C4-2B (cell line): ENCODE data around the gene RIC8B.

Source experiments
- H3K27ac ChIP-seq: fragments of 450-650 bp; 2 replicates; pipeline ENCODE4 v1.5.1; 2017
- ZFX ChIP-seq: fragments of 450-650 bp; IDR thresholded peaks from 2 replicates; pipeline ENCODE4 v1.6.1; 2017
- TF ChIP-seq, protein P1 (sequence below): fragments of 450-650 bp; conservative IDR thresholded peaks from 2 replicates; pipeline ENCODE4 v1.5.1; 2017; ENCODE audit warnings: mild to moderate bottlenecking

The RIC8B gene

DNA sequence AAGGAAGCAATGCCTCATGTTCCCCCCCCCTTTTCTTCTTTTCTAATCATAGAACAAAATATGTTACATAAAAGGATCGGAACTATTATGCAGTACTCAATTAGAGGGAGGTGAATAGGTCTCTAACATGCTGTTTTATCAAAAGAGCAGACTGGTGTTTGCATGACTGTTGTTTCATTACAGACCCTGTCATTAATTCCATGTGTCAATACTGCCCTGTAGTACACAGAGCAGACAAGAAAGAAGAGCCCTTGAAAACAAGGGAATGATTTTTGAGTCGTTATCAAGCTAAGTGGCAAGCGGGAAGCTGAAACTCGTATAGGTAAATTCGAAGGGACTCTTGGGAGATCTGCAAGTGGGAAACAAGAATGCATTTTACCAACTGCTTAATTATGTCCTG lies 104.3 kb downstream of the RIC8B start:
- no peak overlapping the region for H3K27ac ChIP-seq
- TF ChIP-seq ZFX = no peak
- TF ChIP-seq, protein P1, sequence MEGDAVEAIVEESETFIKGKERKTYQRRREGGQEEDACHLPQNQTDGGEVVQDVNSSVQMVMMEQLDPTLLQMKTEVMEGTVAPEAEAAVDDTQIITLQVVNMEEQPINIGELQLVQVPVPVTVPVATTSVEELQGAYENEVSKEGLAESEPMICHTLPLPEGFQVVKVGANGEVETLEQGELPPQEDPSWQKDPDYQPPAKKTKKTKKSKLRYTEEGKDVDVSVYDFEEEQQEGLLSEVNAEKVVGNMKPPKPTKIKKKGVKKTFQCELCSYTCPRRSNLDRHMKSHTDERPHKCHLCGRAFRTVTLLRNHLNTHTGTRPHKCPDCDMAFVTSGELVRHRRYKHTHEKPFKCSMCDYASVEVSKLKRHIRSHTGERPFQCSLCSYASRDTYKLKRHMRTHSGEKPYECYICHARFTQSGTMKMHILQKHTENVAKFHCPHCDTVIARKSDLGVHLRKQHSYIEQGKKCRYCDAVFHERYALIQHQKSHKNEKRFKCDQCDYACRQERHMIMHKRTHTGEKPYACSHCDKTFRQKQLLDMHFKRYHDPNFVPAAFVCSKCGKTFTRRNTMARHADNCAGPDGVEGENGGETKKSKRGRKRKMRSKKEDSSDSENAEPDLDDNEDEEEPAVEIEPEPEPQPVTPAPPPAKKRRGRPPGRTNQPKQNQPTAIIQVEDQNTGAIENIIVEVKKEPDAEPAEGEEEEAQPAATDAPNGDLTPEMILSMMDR = no peak

DNA sequence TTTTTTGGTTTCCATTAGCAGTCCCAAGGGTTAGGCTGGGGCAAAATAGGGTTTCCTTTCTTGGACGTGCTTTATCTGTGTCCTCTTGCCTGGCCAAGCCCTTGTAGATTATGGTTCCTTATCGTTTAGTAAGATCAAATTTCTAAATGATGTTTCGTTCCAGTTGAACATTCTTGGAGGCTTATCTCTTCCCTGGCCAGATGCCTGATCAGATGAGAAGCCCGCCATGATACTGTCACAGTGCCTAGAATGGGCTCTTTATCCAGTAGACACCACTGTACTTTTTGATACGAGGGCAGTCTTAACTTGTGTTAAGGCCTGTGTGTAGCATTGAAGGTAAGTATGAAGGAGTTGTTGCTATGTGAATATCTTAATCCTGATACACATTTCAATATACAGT lies 105.1 kb downstream of the RIC8B start:
- no peak for TF ChIP-seq ZFX
- TF ChIP-seq, protein P1 = no peak
- H3K27ac ChIP-seq = no peak overlapping the region

GRCh38 chr12:106883426-106883825 lies 108.9 kb downstream of the RIC8B start:
- TF ChIP-seq, protein P1 = no peak
- no peak for TF ChIP-seq ZFX

GRCh38 chr12:106885026-106885425 lies 110.5 kb downstream of the RIC8B start:
- no peak for TF ChIP-seq ZFX
- TF ChIP-seq, protein P1 = no peak
- no peak overlapping the region for H3K27ac ChIP-seq

More at GRCh38 chr12:106883426-106883825, 108.9 kb downstream of the RIC8B start:
- no peak overlapping the region for H3K27ac ChIP-seq

- H3K27ac ChIP-seq = no peak overlapping the region
- no peak for TF ChIP-seq ZFX
- TF ChIP-seq, protein P1 = no peak
Observed at GRCh38 chr12:106885541-106886249, 111.2 kb downstream of the RIC8B start.

GRCh38 chr12:106886932-106887331 lies 112.5 kb downstream of the RIC8B start:
- TF ChIP-seq, protein P1 = no peak
- no peak for TF ChIP-seq ZFX
- no peak overlapping the region for H3K27ac ChIP-seq

- H3K27ac ChIP-seq = no peak overlapping the region
- no peak for TF ChIP-seq ZFX
- TF ChIP-seq, protein P1 = no peak
Observed at GRCh38 chr12:106888348-106888970, 114.0 kb downstream of the RIC8B start.
